ENCODE measurements around the gene PPM1L.

The PPM1L gene

DNA sequence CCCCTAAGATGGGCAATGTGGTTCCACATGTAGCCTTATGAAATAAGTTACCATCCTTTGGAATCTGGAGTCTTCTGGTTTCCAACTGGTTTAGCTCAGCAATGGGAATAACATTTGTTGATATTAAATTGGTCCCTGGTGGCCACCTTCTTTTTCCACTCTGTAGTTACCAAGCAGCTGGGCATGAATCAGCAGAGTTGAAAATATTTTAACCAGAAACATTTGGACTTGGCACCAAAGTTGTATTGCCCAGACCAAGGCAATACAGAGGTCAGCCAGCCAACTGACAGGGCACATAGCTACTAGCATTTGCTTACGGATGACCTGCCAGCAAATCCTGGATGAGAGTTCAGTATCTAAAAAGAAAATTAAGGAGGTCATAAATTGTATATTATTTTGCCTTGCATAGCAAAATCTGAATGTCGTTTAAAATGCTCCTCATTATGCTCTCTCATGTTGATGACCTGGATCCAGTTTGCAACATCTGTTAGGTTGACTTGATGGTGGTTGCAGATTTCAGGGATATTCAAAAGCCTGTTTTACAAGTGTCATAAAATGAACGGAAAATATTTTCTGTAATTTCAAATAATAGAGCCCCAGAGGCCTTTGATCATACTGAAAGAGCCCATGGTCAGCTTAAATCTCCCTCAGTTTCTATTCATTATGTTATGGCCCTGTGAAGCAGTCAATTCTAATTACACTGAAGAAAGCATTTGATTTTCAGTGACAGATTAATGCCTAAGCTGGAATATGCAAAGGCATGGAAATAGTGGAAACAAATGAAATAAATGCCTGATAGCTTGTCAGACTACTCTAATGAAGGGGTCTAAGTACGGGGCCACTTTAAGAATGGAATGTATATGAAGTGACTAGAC is 54.6 kb downstream of the PPM1L start:
- DNase-seq = no peak

DNA sequence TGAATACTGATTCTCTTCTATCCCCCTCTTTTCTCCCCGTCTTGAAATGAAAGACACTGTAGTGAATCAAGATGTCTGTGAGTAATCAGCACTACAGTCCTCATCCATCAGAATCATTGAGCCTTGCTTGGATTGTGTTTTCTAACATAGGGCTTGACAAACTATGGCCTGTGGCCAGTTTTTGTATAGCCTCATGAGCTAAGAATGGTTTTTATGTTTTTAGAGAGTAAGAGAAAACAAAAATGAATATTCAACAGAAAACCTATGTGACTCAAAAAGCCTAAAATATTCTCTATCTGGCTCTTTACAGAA is 55.2 kb downstream of the PPM1L start:
- no peak for DNase-seq

GRCh38 chr3:160812304-160812703 is 56.3 kb downstream of the PPM1L start:
- DNase-seq = no peak

- DNase-seq = no peak
These were observed 59.2 kb downstream of the PPM1L start for GRCh38 chr3:160815280-160815679.

- DNase-seq = no peak
These were observed 64.0 kb downstream of the PPM1L start for GRCh38 chr3:160820022-160820421.

DNA sequence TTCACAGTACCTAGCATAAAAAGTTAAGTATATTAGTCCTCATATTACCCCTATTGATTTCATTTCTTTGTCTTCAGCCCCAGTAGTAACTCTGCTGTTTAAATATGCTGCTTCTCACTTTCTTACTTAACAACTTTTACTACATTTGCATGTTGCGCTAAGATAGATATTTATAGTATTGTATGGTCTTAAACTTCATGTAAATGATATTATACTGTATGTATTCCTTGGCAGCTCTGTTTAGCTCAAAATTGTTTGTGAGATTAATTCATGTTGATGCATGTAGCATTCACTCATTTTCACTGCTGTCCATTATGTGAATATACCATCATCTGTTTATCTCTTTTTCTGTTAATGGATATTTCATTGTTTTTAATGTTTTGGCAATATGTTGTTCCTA is 64.4 kb downstream of the PPM1L start:
- no peak for DNase-seq

DNA sequence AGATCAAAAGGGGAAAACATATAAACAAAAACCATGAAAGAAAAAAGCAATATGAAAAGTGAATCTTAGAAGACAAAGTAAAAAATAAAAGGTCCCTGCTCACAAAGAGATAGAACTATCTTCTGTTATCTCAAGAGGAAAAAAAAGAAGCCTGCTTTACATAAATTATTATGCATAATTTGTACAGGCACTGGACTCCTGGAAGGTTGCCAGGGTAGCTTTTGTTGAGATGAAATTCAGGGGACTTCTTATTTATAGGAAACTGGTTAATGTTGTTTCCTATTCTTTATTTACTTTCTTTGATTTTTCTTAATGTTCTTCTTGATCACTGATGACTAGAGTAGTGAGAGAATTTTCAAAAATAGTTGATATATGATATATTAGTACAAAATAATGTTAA is 66.9 kb downstream of the PPM1L start:
- no peak for DNase-seq

DNA sequence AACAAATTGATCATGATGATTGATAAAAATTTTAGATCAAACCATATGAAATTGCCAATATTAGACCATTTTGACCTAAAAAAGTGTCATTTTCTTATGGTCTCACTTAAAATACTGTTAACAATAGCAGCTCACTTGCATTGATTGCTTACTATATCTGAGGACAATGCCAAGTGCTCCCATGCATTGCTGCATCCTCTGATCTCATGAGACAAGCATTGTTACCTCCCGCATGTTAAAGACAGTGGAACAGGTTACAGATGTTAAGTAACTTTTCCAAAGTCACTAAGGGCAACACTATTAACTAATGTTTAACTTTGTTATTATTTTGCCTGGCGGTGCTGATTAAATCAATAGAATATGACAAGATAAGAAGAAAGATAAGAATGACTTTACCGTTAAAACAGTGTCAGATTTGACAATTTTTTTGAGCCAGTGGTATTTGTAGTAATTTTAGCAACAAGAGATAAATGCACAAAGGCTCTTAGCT is 69.3 kb downstream of the PPM1L start:
- DNase-seq = no peak

DNA sequence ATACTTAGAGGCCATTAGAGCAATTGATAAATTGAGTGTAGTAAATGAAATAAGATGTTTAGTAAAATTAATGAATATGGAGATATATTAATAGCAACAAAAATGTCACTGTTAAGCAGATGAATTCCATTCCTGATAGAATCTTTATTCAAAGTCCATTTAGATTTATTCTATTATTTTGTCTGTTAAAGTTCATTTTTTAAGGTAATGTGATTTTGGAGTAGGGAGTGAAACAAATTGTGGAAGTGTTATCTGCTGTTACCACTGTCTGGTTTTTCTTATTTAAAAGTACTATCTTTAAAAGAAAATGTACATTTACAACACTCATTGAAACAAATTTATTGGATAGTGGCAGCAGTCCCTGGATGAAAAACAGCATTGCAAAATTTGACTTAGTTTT is 70.4 kb downstream of the PPM1L start:
- no peak for DNase-seq

GRCh38 chr3:160826991-160827390 is 71.0 kb downstream of the PPM1L start:
- DNase-seq = no peak

- no peak for DNase-seq
These were observed 71.5 kb downstream of the PPM1L start for GRCh38 chr3:160827516-160827915.

DNA sequence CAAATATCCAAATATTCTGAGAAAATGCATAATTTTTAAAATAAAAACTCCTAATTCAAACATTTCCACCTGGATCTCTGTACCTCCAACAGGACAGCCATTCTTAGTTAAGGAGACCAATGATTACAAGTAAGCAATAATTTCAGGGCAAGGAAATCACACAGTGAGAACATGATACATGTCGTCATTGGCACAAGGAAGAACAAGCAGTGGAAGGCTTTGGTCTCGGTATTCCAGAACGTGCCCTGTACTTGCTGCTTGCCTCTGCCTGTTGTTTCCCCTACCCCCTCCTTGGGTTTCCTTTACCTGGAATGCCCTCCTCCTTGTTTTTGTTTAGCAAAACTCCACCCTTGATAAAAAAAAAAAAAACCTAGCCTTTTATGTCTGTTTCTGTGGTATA is 72.8 kb downstream of the PPM1L start:
- DNase-seq = no peak

DNA sequence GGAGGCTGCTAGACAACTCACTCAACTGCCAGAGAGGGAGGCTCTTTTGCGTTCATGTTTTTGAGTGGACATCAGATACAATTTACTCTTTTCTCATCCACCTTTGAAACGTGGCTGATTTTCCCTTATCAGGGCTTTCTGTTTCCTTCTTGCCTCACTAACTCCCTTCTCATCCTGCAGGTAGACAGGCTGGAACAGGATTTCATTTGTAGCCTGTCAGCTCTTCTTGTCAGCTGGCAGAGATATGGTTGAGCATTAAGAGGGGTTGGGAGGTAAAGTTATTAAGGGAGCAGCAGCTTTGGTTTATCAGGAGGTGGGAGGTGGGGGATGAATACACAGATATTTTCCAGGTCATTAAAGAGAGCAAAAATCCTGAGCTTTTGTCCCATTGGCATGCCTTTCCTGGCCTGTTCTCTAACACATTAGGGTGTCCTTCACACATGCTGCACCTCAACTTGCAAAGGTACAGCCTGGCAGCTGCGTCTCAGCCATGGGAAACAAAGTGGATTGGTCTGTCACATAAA is 73.5 kb downstream of the PPM1L start:
- DNase-seq = no peak

DNA sequence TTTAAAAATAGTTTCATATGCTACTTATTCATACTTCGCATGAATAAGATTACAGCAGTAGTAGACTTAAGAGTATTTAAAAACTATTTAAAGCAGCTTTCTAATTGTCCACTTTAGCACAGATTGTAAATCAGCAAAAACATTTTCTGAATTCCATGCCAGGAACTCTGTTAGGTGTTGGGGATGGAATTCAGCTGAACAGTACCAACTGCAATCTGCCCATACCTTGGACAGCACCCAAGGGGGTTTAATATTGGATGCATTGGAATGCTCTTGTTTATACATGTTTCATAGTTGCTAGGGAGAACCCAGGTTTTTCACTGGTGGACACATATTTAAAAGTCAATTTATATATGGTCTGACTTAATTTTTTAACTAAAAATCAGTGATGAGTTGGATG is 74.8 kb downstream of the PPM1L start:
- DNase-seq = no peak

DNA sequence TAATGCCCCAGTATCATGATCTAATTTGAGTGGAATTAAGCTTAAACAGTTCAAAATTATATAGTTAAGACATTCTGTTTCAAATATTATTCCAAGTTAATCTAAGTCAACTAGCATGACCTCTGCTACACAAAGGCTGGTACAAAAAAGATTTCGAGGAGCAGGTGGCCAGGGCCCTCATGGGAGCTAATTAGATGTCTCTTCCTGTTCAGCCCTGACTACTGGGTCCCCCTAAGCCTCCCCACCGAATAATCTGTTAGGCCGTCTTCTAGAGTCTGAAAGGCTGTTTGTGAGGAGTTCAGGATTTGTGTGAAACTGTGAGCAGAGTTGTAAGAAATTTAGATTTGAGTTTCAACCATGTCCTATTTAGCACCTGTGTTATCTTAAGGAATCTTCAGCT is 75.4 kb downstream of the PPM1L start:
- no peak for DNase-seq

- DNase-seq = no peak
These were observed 81.5 kb downstream of the PPM1L start for GRCh38 chr3:160837394-160837980.

DNA sequence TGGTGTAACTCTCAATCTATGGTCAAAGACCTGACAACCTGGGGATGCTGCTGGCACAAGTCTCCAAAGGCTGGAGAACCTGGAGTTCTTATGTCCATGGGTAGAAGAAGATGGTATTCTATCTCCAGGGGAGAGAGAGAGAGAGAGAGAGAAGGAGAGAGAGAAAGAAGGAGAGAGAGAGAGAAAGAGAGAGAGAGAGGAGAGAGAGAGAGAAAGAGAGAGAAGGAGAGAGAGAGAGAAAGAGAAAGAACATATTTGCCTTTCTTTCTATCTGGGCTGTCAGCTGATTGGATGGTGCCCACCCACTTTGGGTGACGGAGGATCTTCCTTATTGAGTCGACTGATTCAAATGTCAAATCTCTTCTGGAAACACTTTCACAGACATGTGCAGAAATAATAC is 84.6 kb downstream of the PPM1L start:
- DNase-seq = no peak

- no peak for DNase-seq
These were observed 85.4 kb downstream of the PPM1L start for GRCh38 chr3:160841455-160841854.

DNA sequence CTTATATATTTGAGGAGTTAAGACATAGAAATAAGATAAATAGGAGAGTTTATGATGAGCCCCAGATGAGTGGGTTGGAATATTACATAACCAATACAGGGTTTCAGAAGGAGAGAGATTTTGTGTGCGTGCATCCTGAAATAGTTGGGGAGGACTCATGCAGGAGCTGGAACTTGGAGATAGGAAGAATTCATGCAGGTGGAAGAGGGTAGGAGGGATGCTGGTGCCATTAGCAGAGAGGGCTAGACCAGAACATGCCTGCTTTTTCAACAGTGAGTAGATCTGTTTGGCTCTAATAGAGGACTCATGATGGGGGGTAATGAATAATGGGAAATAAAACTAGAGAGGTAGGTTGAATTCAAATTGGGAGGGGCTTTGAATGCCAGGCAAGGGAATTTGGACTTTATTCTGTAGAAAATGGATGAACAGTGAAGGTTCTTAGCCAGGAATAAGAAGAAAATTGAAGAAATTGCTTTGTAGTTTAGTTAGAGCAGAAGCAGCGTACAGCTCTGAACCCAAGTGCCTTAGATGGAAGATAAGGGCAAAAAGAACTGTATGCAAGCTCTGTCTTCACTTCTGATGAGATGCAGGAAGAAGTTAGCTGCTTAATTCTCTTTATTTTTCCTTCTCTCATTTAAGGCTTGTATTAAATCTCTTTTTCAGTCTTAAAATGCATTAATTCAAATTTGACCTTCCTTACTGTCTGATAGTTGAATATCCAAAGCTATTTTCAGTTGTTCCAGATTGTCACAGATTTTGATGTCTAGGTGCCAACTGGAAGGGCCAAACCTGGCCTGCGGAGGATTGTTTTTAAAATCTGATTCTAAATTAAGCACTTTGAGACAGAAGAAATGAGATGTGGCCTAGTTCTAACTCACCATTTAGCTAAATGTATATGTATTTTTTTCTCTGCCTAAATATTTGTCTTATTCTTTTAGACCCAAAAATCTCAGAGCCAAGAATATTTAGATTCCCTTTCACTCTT is 86.3 kb downstream of the PPM1L start:
- DNase-seq = no peak

- DNase-seq = no peak
These were observed 95.7 kb downstream of the PPM1L start for GRCh38 chr3:160851629-160852210.

DNA sequence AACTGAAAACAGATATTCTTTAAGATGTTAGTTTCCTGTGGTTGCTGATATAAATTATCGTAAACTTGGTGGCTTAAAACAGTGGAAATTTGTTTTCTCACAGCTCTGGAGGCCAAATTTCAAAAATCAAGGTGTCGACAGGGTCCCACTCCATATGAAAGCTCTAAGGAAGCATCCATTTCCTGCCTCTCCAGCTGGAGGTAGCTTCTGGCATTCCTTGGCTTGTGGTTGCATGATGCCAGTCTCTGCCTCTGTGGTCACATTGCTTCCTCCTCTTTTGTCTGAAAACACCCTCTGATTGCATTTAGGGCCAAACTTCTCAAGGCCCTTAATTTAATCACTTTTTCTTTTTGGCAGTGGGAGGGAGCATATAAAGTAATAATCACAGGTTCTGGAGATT is 96.8 kb downstream of the PPM1L start:
- DNase-seq = no peak

- DNase-seq = no peak
These were observed 100.4 kb downstream of the PPM1L start for GRCh38 chr3:160856450-160856849.
